ENCODE results near the gene TMEM91.
"Not testable (repeated sequence)": the region's sequence is repeated elsewhere in the genome, so short reads cannot be mapped to it uniquely, and the experiment has no call there.

The TMEM91 gene

GRCh38 chr19:41376241-41376997 is at the start of gene TMEM91:
Gene TMEM91, plus strand, starts transcription at chr19:41376533. Its CDS starts 1,777 bp downstream, at chr19:41378310.
- DNase-seq, result no peak

GRCh38 chr19:41327076-41327575 is 49.2 kb upstream of the TMEM91 start:
- DNase-seq, result no peak

GRCh38 chr19:41327576-41328156 is 48.7 kb upstream of the TMEM91 start:
- DNase-seq, result peak; percentile 73

GRCh38 chr19:41328157-41328841 is 48.0 kb upstream of the TMEM91 start:
- peak; percentile 56 for DNase-seq

- peak; percentile 56 for DNase-seq
Observed at GRCh38 chr19:41328842-41329225, 47.5 kb upstream of the TMEM91 start.

GRCh38 chr19:41330481-41330880 is 45.9 kb upstream of the TMEM91 start:
- DNase-seq, result no peak

GRCh38 chr19:41330946-41331678 is 45.2 kb upstream of the TMEM91 start:
- DNase-seq, result no peak

- no peak for DNase-seq
Observed at GRCh38 chr19:41332000-41332399, 44.3 kb upstream of the TMEM91 start.

- no peak for DNase-seq
Observed at GRCh38 chr19:41332468-41332867, 43.9 kb upstream of the TMEM91 start.

GRCh38 chr19:41334793-41335192 is 41.5 kb upstream of the TMEM91 start:
- peak; percentile 88 for DNase-seq

- no peak for DNase-seq
Observed at GRCh38 chr19:41335467-41335866, 40.9 kb upstream of the TMEM91 start.

GRCh38 chr19:41339936-41340335 is 36.4 kb upstream of the TMEM91 start:
- DNase-seq, result no peak

- no peak for DNase-seq
Observed at GRCh38 chr19:41341669-41342490, 34.5 kb upstream of the TMEM91 start.

- DNase-seq, result no peak
Observed at GRCh38 chr19:41344162-41344561, 32.2 kb upstream of the TMEM91 start.

- not testable (repeated sequence) for DNase-seq
Observed at GRCh38 chr19:41346916-41347315, 29.4 kb upstream of the TMEM91 start.

GRCh38 chr19:41350735-41351338 is 25.5 kb upstream of the TMEM91 start:
- DNase-seq, result peak; percentile 72

- peak; percentile 86 for DNase-seq
Observed at GRCh38 chr19:41351339-41352245, 24.7 kb upstream of the TMEM91 start.

- no peak for DNase-seq
Observed at GRCh38 chr19:41352279-41352608, 24.1 kb upstream of the TMEM91 start.

- peak; percentile 90 for DNase-seq
Observed at GRCh38 chr19:41352609-41353465, 23.5 kb upstream of the TMEM91 start.

All from OCI-M1 (cell line).